ENCODE data around the gene POLR2E. TPM values are rescaled to one million over a fixed set of nuclear protein-coding genes. Genes with fewer than 3 reads are reported as not detected.

Gene POLR2E
- total and polyA plus RNA-seq, 2 donors = 79.0 to 84.0 TPM

- 93% methylated on average over 38 of the region's 38 CpGs for WGBS
- Histone ChIP-seq H3K27ac (ENCODE audit: low read depth in 1 of 2, low read length in 1 of 2) (peak overlapping the region in 1 of 2 donors; percentile 11), H3K4me3 (ENCODE audit: low read length in 2 of 2) (no peak overlapping the region), H3K4me1 (ENCODE audit: control insufficient read depth in 2 of 2, insufficient read depth in 2 of 2, low read length in 2 of 2) (peaks cover 15 to 34% of the 10 kb centered on the region in 2 donors), H3K9me3 (ENCODE audit: control insufficient read depth in 2 of 2, insufficient read depth in 1 of 2, low read length in 1 of 2) (no peaks in the 10 kb centered on the region), H3K27me3 (ENCODE audit: control insufficient read depth in 2 of 2, insufficient read depth in 1 of 2, low read length in 1 of 2) (no peaks in the 10 kb centered on the region), H3K36me3 (ENCODE audit: control insufficient read depth in 2 of 2, insufficient read depth in 2 of 2, low read length in 1 of 2) (peaks cover 88 to 90% of the 10 kb centered on the region in 2 donors)
- no peak for DNase-seq (ENCODE audit: low read depth in 6 of 9, low spot score in 9 of 9)
Observed at GRCh38 chr19:1085676-1086442, 9.3 kb downstream of the POLR2E start.

- no peaks in the 10 kb centered on the region for H3K9me3 ChIP-seq (ENCODE audit: control insufficient read depth in 2 of 2, insufficient read depth in 1 of 2, low read length in 1 of 2)
- no peak for DNase-seq (ENCODE audit: low read depth in 6 of 9, low spot score in 9 of 9)
- peaks cover 90 to 93% of the 10 kb centered on the region in 2 donors for H3K36me3 ChIP-seq (ENCODE audit: control insufficient read depth in 2 of 2, insufficient read depth in 2 of 2, low read length in 1 of 2)
- 94% methylated on average over 8 of the region's 8 CpGs for WGBS
- H3K27ac ChIP-seq (ENCODE audit: low read depth in 1 of 2, low read length in 1 of 2) = no peak overlapping the region
- H3K4me3 ChIP-seq (ENCODE audit: low read length in 2 of 2) = no peak overlapping the region
- no peaks in the 10 kb centered on the region for H3K27me3 ChIP-seq (ENCODE audit: control insufficient read depth in 2 of 2, insufficient read depth in 1 of 2, low read length in 1 of 2)
- peaks cover 16 to 34% of the 10 kb centered on the region in 2 donors for H3K4me1 ChIP-seq (ENCODE audit: control insufficient read depth in 2 of 2, insufficient read depth in 2 of 2, low read length in 2 of 2)
Observed at GRCh38 chr19:1085053-1085658, 10.0 kb downstream of the POLR2E start.

- Histone ChIP-seq H3K27me3 (ENCODE audit: control insufficient read depth in 2 of 2, insufficient read depth in 1 of 2, low read length in 1 of 2) (no peaks in the 10 kb centered on the region), H3K4me1 (ENCODE audit: control insufficient read depth in 2 of 2, insufficient read depth in 2 of 2, low read length in 2 of 2) (peaks cover 17 to 34% of the 10 kb centered on the region in 2 donors), H3K4me3 (ENCODE audit: low read length in 2 of 2) (no peak overlapping the region), H3K27ac (ENCODE audit: low read depth in 1 of 2, low read length in 1 of 2) (peak overlapping the region in 1 of 2 donors; percentile 54), H3K36me3 (ENCODE audit: control insufficient read depth in 2 of 2, insufficient read depth in 2 of 2, low read length in 1 of 2) (peaks cover 93 to 97% of the 10 kb centered on the region in 2 donors), H3K9me3 (ENCODE audit: control insufficient read depth in 2 of 2, insufficient read depth in 1 of 2, low read length in 1 of 2) (no peaks in the 10 kb centered on the region)
- no peak for DNase-seq (ENCODE audit: low read depth in 6 of 9, low spot score in 9 of 9)
- 94% methylated on average over 43 of the region's 43 CpGs for WGBS
Observed at GRCh38 chr19:1084024-1084868, 10.9 kb downstream of the POLR2E start.

- Histone ChIP-seq H3K4me1 (ENCODE audit: control insufficient read depth in 2 of 2, insufficient read depth in 2 of 2, low read length in 2 of 2) (peaks cover 11 to 23% of the 10 kb centered on the region in 2 donors), H3K9me3 (ENCODE audit: control insufficient read depth in 2 of 2, insufficient read depth in 1 of 2, low read length in 1 of 2) (no peaks in the 10 kb centered on the region), H3K27ac (ENCODE audit: low read depth in 1 of 2, low read length in 1 of 2) (no peak overlapping the region), H3K36me3 (ENCODE audit: control insufficient read depth in 2 of 2, insufficient read depth in 2 of 2, low read length in 1 of 2) (peaks cover 91 to 94% of the 10 kb centered on the region in 2 donors), H3K4me3 (ENCODE audit: low read length in 2 of 2) (no peak overlapping the region), H3K27me3 (ENCODE audit: control insufficient read depth in 2 of 2, insufficient read depth in 1 of 2, low read length in 1 of 2) (no peaks in the 10 kb centered on the region)
- no peak for DNase-seq (ENCODE audit: low read depth in 6 of 9, low spot score in 9 of 9)
- WGBS = 97% methylated on average over 59 of the region's 59 CpGs
Observed at GRCh38 chr19:1082928-1083816, 12.0 kb downstream of the POLR2E start.

- Histone ChIP-seq H3K27ac (ENCODE audit: low read depth in 1 of 2, low read length in 1 of 2) (peak overlapping the region in 1 of 2 donors; percentile 43), H3K4me3 (ENCODE audit: low read length in 2 of 2) (no peak overlapping the region), H3K4me1 (ENCODE audit: control insufficient read depth in 2 of 2, insufficient read depth in 2 of 2, low read length in 2 of 2) (peaks cover 10 to 22% of the 10 kb centered on the region in 2 donors), H3K9me3 (ENCODE audit: control insufficient read depth in 2 of 2, insufficient read depth in 1 of 2, low read length in 1 of 2) (no peaks in the 10 kb centered on the region), H3K36me3 (ENCODE audit: control insufficient read depth in 2 of 2, insufficient read depth in 2 of 2, low read length in 1 of 2) (peaks cover 91 to 93% of the 10 kb centered on the region in 2 donors), H3K27me3 (ENCODE audit: control insufficient read depth in 2 of 2, insufficient read depth in 1 of 2, low read length in 1 of 2) (no peaks in the 10 kb centered on the region)
- DNase-seq (ENCODE audit: low read depth in 6 of 9, low spot score in 9 of 9) = no peak
- WGBS = 88% methylated on average over 51 of the region's 51 CpGs
Observed at GRCh38 chr19:1082165-1082927, 12.8 kb downstream of the POLR2E start.

- Histone ChIP-seq H3K4me3 (ENCODE audit: low read length in 2 of 2) (no peak overlapping the region), H3K27ac (ENCODE audit: low read depth in 1 of 2, low read length in 1 of 2) (peak overlapping the region in 1 of 2 donors; percentile 42), H3K4me1 (ENCODE audit: control insufficient read depth in 2 of 2, insufficient read depth in 2 of 2, low read length in 2 of 2) (peaks cover 15 to 22% of the 10 kb centered on the region in 2 donors), H3K27me3 (ENCODE audit: control insufficient read depth in 2 of 2, insufficient read depth in 1 of 2, low read length in 1 of 2) (no peaks in the 10 kb centered on the region), H3K9me3 (ENCODE audit: control insufficient read depth in 2 of 2, insufficient read depth in 1 of 2, low read length in 1 of 2) (no peaks in the 10 kb centered on the region), H3K36me3 (ENCODE audit: control insufficient read depth in 2 of 2, insufficient read depth in 2 of 2, low read length in 1 of 2) (peaks cover 85 to 86% of the 10 kb centered on the region in 2 donors)
- 95% methylated on average over 58 of the region's 58 CpGs for WGBS
- DNase-seq (ENCODE audit: low read depth in 6 of 9, low spot score in 9 of 9) = no peak
Observed at GRCh38 chr19:1081301-1082164, 13.6 kb downstream of the POLR2E start.

GRCh38 chr19:1080360-1081161 lies 14.6 kb downstream of the POLR2E start:
- no peaks in the 10 kb centered on the region for H3K27me3 ChIP-seq (ENCODE audit: control insufficient read depth in 2 of 2, insufficient read depth in 1 of 2, low read length in 1 of 2)
- no peak overlapping the region for H3K27ac ChIP-seq (ENCODE audit: low read depth in 1 of 2, low read length in 1 of 2)
- peaks cover 82 to 83% of the 10 kb centered on the region in 2 donors for H3K36me3 ChIP-seq (ENCODE audit: control insufficient read depth in 2 of 2, insufficient read depth in 2 of 2, low read length in 1 of 2)
- peaks cover 21 to 24% of the 10 kb centered on the region in 2 donors for H3K4me1 ChIP-seq (ENCODE audit: control insufficient read depth in 2 of 2, insufficient read depth in 2 of 2, low read length in 2 of 2)
- DNase-seq (ENCODE audit: low read depth in 6 of 9, low spot score in 9 of 9) = no peak
- WGBS = 98% methylated on average over 50 of the region's 50 CpGs
- no peak overlapping the region for H3K4me3 ChIP-seq (ENCODE audit: low read length in 2 of 2)
- no peaks in the 10 kb centered on the region for H3K9me3 ChIP-seq (ENCODE audit: control insufficient read depth in 2 of 2, insufficient read depth in 1 of 2, low read length in 1 of 2)
